ENCODE measurements around the gene UBTD1.

DNA sequence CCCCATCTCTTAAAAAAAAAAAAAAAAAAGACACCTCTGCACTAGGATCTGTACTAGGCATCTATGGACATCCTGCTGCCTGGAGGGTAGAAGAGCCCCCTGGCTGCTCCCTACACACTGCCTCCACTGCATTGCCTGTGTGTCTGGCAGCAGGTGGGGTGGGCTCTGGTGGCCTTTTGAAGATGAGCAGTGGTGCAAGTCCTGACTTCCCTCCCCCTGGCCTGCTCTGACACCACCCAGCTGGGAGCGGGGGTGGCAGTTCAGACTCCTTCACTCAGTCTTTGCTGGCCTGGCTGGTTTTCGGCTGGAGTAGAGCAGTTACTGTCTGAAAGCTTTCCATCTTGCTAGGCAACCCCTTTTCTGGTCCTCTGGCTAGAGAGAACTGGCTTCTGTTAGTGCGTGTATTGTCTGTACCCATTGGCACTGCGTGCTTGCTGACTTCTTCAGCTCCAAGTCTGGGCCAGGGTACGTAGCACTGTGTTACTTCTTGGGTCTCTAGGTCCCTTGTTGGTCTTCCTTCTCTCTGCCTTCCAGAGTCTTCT is 108.4 kb downstream of the UBTD1 start:
- TF ChIP-seq GATA2 (IDR thresholded peaks at IDR 0.05; ENCODE audit: low read depth, low read length) (no peak), GATA3 (IDR thresholded peaks at IDR 0.05; ENCODE audit: low read depth, low read length) (no peak)

Data from SH-SY5Y (cell line).